IPS-11a (cell line): ENCODE data around the gene VWA5B2.

ENCODE experiments used
- H3K4me3 ChIP-seq: one replicate; pipeline ENCODE4 v1.5.1; 2013; ENCODE audit warnings: low read depth, low read length, control low read depth

The VWA5B2 gene

DNA sequence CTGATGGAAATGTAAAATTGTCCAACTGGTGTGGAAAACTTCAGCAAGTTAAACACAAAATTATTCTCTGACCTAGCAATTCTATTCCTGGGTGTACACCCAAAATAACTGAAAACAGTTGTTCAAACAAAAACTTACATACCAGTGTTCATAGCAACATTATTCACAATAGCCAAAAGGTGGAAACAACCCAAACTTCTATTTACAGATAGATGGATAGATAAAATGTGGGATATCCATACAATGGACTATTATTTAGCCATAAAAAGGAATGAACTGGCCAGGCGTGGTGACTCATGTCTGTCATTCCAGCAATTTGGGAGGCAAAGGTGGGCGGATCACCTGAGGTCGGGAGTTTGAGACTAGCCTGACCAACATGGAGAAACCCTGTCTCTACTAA is 6.9 kb upstream of the VWA5B2 start:
- H3K4me3 ChIP-seq, result no peak overlapping the region

DNA sequence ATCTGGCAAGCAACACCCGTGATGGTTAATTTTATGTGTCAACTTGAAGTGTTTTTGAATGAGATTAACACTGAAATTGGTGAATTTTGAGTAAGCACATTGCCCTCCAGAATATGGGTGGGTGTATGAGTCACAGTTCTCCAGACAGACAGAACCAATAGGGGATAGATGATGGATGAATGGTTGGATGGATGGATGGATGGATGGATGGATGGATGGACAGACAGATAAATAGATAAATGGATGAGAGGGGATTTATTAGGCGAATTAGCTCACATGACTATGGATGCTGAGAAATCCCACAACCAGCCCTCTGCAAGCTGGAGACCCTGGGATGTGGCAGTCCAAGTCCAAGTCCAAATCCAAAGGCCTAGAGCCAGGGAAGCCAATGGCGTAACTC is 5.4 kb upstream of the VWA5B2 start:
- no peak overlapping the region for H3K4me3 ChIP-seq

DNA sequence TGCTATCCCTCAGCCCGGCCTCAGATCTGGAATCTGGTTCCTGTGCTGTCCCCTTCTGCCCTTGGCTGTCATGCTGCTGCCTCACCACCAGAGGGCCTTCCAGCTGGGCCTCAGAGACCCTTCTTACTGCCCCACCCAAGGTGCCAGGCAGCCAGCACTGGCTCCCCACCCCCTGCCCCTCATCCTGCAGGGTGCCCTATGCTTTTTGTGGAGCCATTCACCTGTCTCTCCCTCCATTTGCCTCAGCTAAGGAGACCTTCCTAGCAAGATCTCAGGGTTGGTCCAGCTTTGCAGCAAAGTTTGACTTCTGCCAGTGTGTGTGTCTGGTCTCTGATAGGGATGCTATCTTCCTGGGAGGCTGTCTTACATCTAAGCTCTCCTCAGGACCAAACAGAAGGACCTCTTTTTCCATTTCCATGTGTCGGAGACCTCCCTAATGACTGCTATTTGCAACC is 1.9 kb upstream of the VWA5B2 start:
- H3K4me3 ChIP-seq, result no peak overlapping the region

DNA sequence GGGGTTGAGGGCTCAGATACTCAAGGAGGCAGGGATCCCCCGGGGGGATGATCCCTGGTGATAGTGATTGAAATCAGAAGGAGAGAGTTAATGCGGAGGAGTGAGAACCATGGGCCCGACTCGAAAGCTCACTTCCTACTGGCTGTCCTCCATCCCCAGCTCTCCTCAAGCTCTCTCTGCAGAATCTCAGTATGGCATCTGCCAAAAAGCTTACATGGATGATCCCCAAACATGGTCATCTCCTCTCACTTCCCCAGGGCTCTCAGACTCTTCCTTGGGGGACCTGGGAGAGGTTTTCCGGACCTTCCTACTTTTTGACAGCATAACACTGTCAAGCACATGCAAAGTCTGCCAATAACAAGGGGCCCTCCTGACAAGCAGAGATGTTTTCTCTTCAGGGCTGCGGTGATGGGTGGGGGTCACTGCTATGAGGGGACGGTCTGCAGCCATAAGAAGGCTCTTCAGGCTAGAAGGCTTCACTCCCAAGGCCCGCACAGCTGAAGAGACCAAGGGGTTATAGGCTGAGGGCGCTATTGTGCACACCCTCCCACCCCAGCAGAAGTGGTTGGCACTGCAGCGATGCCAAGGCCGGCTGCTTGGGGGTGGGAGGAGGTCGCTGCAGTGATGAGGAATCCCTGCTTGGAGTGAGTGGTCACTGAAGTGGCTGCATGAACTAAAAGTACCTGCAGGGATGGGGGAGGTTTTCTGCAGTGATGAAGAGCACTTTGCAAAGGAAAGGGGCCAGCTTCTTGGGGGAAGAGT is 828 bp upstream of the VWA5B2 start:
- no peak overlapping the region for H3K4me3 ChIP-seq

DNA sequence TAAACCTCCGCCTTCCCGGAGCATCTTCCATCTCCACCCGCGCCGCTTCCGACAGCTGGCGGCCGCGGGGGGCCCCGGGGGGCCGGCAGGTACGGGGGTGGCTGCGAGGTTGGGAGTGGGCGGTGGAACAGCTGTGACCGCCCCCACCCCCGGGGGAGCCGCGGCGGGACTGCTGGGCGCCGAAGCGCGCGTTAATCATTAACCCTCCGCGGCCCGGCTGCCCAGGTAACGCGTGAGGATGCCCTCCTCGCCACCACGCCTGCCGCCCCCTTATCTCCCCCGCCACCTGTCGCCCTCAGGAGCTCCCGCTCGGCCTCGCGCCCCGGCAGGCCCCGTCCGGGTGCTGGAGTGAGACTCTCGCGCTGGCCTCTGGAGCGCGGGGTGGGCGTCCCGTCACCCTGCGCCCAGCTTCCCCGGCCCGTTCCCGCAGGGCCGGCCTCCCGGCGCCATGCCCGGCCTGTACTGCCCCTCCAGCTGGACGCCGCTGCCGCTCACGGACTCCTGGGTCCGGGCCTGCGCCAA is 757 bp downstream of the VWA5B2 start:
- H3K4me3 ChIP-seq, result peak overlapping the region; percentile 47

DNA sequence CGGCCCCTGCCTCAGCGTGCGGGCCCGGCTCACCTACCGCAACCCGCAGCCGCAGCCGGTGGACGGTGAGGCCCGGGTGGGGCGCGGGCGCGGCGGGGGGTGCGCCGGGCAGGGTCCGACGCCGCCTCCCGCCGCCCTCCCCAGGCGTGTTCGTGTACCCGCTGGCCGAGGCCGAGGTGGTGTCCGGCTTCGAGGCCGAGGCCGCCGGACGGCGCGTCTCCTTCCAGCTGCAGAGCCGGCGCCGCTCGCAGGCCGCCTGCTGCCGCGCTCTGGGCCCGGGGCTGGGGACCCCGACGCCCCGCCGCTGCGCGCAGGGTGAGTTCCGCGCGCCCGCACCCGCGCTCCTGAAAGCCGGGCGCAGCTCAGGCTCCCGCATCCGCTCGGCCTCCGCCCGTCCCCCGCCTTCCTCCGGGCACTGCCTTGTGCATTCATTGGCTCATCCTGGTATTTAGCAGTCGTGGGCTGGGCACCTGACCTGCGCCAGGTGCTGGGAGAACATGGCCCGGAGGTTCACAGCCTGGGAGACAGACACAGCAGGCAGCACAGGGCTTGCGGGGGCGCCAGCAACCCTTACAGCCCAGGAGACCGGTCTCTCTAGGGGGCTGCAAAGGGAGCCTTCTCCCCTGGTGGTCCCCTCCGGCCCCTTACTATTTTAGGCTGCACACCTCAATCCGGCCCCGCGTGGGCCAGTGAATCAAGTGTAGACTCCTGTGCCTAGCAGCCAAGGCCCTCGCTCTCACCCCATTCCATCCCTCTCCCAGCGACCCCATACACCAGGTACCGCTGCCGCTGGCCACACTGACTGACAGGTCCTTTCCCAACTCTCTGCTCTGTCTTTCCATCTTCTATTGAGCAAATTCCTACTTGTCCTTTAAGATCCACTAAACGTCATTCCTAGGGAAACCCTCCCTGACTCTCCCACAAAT is 1.5 kb downstream of the VWA5B2 start:
- H3K4me3 ChIP-seq, result peak overlapping the region; percentile 13

DNA sequence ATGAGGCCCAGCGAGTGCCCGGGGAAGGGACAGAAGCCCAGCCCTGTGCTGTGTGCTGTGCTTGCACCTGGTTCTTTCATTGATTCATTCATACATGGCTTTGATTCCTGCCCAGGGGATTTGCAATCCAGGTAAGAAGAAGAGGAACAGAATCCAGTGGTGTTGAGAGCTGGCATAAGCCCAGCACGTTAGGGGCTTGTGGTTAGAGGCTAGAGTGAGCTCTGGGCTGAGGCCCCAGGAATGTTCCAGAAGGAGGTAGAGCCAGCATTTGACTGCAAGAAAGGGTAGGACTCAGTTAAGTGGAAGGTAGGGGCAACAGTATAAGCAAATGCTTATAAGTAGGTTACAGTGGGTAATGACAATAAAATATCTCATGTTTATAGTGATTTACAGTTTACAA is 2.3 kb downstream of the VWA5B2 start:
- H3K4me3 ChIP-seq, result no peak overlapping the region

DNA sequence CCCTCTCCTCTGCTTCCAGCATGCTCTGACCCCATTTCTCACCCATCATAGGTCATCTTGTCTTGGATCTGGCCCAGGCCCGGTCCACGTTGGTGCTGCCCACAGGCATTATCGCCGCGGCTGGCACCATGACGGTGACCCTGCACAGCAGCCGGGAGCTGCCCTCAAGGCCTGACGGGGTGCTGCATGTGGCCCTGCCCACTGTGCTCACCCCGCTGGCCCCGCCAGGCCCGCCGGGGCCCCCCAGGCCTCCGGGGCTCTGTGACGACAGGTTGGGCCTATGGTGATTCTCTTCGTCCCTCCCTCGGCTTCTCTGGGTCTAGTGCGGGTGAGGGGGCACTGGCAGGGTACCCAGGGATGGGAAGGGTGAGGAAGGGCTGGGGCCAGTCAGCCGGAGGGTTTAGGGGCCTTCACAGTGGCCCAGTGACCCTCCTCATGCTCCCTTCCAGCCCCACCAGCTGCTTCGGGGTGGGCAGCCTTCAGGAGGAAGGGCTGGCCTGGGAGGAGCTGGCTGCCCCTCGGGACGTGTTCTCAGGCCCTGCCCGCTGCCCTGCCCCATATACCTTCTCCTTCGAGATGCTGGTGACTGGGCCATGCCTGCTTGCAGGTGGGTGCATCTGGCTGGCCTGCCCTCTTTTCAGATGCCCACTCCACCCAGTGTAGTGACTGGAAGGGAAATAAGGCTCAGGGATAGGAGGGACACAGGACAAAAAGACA is 3.9 kb downstream of the VWA5B2 start:
- no peak overlapping the region for H3K4me3 ChIP-seq

DNA sequence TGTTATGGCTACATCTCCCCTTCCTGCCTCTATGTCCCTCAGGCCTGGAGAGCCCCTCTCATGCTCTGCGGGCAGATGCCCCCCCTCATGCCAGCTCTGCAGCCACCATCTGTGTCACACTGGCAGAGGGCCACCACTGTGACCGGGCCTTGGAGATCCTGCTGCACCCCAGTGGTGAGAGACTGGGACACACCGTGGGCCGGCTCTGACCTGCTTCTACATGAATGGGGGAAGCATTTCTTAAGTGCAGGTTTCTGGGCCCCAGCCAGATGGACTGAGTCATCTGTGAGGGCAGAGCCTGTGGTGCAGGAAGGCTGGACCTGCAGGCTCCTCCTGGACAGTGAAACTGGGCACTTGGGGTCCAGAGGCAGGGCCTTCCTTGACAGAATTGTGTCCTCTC is 4.8 kb downstream of the VWA5B2 start:
- no peak overlapping the region for H3K4me3 ChIP-seq

DNA sequence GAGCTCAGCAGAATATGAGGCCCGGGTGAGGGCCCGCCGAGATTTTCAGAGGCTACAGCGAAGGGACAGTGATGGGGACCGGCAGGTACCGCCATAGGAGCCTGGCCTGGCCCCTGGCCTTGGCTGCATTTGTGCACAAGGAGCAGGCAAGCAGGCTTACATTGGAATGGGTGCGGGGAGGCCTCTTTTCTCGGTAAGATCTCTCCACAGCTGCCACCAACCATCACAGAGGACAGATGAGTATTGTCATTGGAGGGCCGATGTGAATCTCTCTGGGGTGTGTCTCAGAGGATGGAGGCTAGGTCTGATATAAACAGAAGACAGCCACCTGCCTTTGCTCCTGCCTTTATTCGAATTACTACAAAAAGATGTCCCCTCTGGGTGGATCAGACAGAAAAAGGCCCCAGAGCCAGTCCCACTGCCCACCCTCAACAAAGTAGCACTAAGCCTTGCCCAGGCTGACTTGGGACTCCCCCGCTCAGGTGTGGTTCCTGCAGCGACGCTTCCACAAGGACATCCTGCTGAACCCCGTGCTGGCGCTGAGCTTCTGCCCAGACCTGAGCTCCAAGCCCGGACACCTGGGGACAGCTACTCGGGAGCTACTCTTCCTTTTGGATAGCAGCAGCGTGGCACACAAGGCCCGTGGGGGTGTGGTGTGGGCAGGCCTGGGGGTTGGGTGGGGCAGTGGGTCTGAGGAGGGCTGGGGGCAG is 5.4 kb downstream of the VWA5B2 start:
- no peak overlapping the region for H3K4me3 ChIP-seq

DNA sequence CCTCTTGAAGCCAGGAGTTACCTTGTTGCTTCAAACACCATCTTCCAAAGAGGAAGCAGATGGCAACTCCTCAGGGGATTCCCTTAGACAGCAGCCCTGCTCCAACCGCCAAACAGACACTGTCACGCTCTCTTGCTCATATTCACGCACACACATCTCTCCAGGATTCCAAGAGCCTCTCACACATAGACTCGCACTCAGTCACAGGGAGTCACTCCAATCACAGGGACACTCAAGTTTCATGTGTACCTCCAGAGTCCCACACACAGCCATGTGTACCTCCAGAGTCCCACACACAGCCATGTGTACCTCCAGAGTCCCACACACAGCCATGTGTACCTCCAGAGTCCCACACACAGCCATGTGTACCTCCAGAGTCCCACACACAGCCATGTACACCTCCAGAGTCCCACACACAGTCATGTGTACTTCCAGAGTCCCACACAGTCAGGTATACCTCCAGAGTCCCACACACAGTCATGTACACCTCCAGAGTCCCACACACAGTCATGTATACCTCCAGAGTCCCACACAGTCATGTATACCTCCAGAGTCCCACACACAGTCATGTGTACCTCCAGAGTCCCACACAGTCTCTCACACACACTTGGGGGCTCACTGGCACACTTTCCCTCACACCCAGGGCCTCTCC is 6.1 kb downstream of the VWA5B2 start:
- no peak overlapping the region for H3K4me3 ChIP-seq

DNA sequence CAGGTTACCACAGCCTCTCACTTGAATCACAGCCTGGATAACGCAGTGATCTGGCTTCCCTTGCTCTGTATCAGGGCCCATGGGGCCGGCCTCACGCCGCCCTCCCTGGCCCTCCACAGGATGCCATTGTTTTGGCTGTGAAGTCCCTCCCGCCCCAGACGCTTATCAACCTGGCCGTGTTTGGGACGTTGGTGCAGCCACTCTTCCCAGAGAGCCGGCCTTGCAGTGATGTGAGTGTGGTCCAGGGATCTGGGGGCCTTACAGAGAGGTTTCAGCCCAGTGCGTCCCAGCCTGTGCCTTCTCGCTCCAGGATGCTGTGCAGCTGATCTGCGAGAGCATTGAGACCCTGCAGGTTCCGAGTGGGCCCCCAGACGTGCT is 6.6 kb downstream of the VWA5B2 start:
- no peak overlapping the region for H3K4me3 ChIP-seq

DNA sequence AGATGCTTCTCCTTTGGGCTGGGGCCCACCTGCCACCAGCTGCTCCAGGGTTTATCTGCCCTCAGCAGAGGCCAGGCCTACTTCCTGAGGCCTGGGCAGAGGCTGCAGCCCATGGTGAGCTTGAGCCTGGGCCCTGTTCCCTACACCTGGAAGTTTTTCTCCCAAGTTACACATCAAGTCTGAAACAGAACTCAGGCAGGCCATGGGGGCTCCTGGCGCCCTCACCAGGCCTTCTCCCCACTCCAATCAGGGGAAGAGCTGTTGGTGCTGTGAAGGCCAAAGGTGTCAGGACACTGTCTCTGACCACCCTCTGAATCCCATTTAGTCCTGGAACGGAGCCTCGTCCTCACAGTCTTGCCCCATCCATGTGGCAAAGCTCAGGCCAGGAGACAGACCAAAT is 7.3 kb downstream of the VWA5B2 start:
- no peak overlapping the region for H3K4me3 ChIP-seq

DNA sequence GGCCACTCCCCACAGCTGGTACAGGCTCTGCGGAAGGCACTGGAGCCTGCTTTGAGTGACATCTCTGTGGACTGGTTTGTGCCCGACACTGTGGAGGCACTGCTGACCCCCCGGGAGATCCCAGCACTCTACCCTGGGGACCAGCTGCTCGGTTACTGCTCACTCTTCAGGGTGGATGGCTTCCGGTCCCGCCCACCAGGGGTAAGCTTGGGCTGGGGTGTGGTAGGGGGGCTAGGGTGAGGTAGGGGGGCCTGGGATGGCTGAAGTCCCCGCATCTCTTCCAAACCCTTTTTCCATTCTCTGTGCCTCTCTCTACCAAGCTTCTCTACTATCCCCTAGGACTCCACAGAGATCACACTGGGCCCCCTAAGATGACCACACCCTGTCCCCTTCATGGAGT is 7.8 kb downstream of the VWA5B2 start:
- H3K4me3 ChIP-seq, result no peak overlapping the region

DNA sequence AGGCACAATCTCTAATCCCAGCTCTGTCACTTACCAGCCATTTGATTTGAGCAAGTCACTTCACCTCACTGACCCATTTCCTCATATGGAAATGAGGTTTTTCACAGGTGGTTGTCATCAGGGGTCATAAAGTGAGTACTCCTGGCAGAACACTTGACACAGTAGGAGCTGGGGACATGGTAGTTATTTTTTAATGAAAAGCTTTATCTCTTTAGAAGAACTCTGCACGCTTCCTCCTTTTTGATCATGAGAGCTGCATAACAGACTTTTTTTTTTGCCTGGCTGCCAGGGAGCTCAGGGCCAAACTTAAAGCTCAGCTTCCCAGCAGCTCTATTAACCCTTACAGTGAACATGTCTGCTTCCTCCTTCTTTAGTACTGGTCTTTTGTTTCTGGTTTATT is 8.4 kb downstream of the VWA5B2 start:
- no peak overlapping the region for H3K4me3 ChIP-seq

DNA sequence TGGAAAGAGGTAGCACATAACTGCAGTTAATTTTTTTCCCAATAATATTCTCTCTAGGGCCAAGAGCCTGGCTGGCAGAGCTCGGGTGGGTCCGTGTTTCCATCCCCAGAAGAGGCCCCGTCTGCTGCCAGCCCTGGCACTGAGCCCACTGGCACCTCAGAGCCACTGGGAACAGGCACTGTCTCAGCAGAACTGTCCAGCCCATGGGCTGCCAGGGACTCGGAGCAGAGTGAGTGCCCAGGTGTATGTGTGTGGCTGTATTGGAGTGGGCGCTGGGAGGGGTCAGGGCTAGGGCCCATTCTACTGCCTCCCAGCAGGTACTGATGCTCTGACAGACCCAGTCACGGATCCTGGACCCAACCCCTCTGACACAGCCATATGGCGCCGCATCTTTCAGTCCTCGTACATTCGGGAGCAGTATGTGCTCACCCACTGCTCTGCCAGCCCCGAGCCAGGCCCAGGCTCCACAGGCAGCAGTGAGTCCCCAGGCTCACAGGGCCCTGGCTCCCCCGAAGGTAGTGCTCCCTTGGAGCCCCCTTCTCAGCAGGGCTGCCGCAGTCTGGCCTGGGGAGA is 8.9 kb downstream of the VWA5B2 start:
- H3K4me3 ChIP-seq, result no peak overlapping the region

DNA sequence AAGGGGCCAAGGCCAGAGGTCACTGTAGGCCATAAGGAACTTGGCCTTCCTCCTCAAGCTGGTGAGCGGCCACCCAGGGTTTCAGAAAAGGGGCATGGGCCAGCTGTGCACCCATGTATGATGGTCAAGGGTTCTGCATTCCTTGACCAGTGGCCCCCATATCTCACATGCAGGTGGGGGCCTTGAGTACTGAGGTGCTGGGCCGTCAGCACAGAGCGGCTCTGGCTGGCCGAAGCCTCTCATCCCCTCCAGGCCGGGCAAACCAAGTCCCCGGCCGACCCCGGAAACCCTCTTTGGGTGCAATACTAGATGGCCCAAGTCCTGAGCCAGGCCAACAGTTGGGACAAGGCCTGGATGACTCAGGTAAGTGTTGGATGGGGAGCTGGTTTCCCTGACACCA is 9.8 kb downstream of the VWA5B2 start:
- H3K4me3 ChIP-seq, result no peak overlapping the region

DNA sequence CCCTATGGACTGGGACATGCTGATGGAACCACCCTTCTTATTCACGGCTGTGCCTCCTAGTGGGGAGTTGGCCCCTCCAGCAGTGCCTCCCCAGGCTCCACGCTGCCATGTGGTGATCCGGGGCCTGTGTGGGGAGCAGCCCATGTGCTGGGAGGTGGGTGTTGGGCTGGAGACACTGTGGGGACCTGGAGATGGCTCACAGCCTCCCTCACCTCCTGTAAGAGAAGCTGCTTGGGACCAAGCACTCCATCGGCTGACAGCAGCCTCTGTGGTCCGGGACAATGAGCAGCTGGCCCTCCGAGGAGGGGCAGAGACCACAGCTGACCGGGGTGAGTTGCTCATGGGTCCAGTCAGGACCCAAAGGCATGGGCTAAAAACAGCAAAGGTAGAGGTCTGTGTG is 10.3 kb downstream of the VWA5B2 start:
- H3K4me3 ChIP-seq, result no peak overlapping the region

DNA sequence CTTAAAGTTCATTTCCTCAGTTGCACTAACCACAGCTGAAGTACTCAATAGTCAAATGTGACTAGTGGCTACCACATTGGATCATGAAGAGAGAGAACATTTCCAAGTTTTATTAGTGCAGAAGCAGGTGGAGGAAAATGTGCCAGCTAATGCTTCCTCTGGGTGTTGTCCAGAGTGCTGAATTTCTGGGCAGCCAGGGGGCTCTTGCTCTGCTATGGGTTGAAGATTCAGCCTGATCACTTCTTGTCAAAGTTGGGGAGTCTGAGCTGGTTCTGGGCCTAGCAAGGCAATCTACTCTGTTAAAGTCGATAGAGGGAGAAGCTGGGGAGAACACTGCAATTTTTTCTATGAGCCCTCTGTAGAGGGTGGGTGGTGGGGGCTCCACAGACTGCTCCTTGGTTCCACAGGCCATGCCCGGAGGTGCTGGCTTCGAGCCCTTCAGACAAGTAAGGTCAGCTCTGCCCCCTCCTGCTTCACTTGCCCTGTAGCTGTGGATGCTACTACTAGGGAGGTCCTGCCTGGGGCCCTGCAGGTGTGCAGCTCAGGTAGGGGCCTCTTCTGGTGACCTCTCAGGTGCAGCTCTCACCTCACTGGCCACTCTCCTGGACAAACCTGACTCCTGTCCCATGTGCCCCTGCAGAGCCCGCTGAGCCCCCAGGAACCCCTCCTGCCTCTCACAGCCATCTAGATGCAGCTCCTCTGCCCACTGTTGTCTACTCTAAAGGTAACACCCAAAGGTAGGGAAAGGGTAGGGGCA is 11.2 kb downstream of the VWA5B2 start:
- no peak overlapping the region for H3K4me3 ChIP-seq
